Endodermal cell (in vitro differentiated cells): ENCODE results near the gene MTNR1B. TPM values are rescaled to one million over a fixed set of nuclear protein-coding genes. Genes with fewer than 3 reads are reported as not detected.
A peak's percentile ranks its signal among the peaks of the same experiment; 100 is the strongest.

Source experiments
- DNase-seq: peaks from one replicate; pipeline ENCODE4 v3.0.0-alpha.2; 2017
- H3K27ac ChIP-seq: 2 replicates; pipeline ENCODE4 v1.5.1; 2013; ENCODE audit warnings: mild to moderate bottlenecking, low read depth, low read length, moderate library complexity
- H3K27me3 ChIP-seq: 2 replicates; pipeline ENCODE4 v1.6.1; 2013; ENCODE audit warnings: mild to moderate bottlenecking, low read length, moderate library complexity; ENCODE audit not compliant: insufficient read depth, control insufficient read depth, poor library complexity, severe bottlenecking
- H3K36me3 ChIP-seq: 2 replicates; pipeline ENCODE4 v1.7.0; 2013; ENCODE audit warnings: mild to moderate bottlenecking, low read length, moderate library complexity; ENCODE audit not compliant: control insufficient read depth, insufficient read depth
- H3K4me1 ChIP-seq: one replicate; pipeline ENCODE4 v1.7.0; 2013; ENCODE audit warnings: low read length; ENCODE audit not compliant: control insufficient read depth, insufficient read depth
- H3K4me3 ChIP-seq: 2 replicates; pipeline ENCODE4 v1.5.1; 2013; ENCODE audit warnings: mild to moderate bottlenecking, low read length, moderate library complexity
- H3K9ac ChIP-seq: 2 replicates; pipeline ENCODE4 v1.6.1; 2013; ENCODE audit warnings: mild to moderate bottlenecking, low read length, moderate library complexity; ENCODE audit not compliant: poor library complexity, severe bottlenecking; ENCODE audit errors: extremely low read depth
- H3K9me3 ChIP-seq: 2 replicates; pipeline ENCODE4 v1.6.1; 2013; ENCODE audit warnings: mild to moderate bottlenecking, low read length, moderate library complexity; ENCODE audit not compliant: control insufficient read depth
- H3K27ac Mint-ChIP-seq: 2 replicates; pipeline ENCODE4 v1.8.0; 2020; ENCODE audit warnings: mixed read lengths
- H3K27me3 Mint-ChIP-seq: 2 replicates; pipeline ENCODE4 v1.8.0; 2021; ENCODE audit warnings: mild to moderate bottlenecking, mixed read lengths; ENCODE audit not compliant: insufficient read depth
- H3K36me3 Mint-ChIP-seq: 2 replicates; pipeline ENCODE4 v1.8.0; 2020; ENCODE audit warnings: low read depth, mixed read lengths
- H3K4me1 Mint-ChIP-seq: 2 replicates; pipeline ENCODE4 v1.8.0; 2020; ENCODE audit warnings: mixed read lengths
- H3K4me3 Mint-ChIP-seq: 2 replicates; pipeline ENCODE4 v1.8.0; 2020; ENCODE audit warnings: mild to moderate bottlenecking, moderate library complexity, mixed read lengths
- H3K9me3 Mint-ChIP-seq: 2 replicates; pipeline ENCODE4 v1.8.0; 2020; ENCODE audit warnings: mild to moderate bottlenecking, mixed read lengths
- WGBS, 2 experiments: methylation state at CpG; one replicate each; pipeline versions ENCODE4 v1.1.5 to v1.1.7; 2013; ENCODE audit warnings: missing lambda C conversion rate in 2 of 2, mixed read lengths in 1 of 2; ENCODE audit not compliant: insufficient coverage in 1 of 2, insufficient read length in 1 of 2; 5-methylcytosine and 5-hydroxymethylcytosine counted together
- total RNA-seq, 2 donors: library from RNA; stranded (reverse); fragmentation: NEBNext Ultra II Directional in 1 of 2; extraction: Animal tissue kit (Norgen Biotek cat#: 25700) in 1 of 2; gene quantifications; 2 replicates in 1 of 2; 3 replicates in 1 of 2; pipeline ENCODE4 v1.2.1, GENCODE V29; 2021
- TF ChIP-seq, protein P1 (sequence below): fragments of 200-600 bp; sonication (generic); conservative IDR thresholded peaks from 2 replicates; pipeline ENCODE4 v1.5.0; 2021; ENCODE audit warnings: antibody characterized with exemption, mild to moderate bottlenecking

Gene MTNR1B
- total RNA-seq, 2 donors from 2014 or later: 0.53 TPM; not detected in 1

DNA sequence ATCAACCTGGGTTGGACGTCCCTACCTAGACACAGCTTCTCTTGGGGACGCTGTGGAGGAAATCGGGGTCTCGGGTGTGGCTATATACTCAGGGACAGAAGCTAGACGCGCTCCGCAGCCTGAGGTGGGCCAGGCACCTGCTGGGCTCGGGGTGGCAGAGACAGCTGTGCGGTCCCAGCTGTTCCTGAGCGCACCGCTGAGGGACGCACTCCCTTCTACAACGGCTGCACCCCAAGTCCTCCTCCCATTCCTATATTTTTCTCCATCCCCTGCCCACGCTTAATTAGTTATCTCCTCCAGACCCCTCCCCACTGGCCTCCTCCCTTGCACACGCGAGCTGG, 188 bp upstream of the MTNR1B start:
- Histone ChIP-seq H3K4me1 (no peaks in the 10 kb centered on the region), H3K27ac (no peak overlapping the region), H3K4me3 (peak overlapping the region; percentile 69), H3K9ac (no peak overlapping the region), H3K36me3 (no peaks in the 10 kb centered on the region), H3K27me3 (peaks cover 34% of the 10 kb centered on the region), H3K9me3 (no peaks in the 10 kb centered on the region)
- Mint-ChIP-seq H3K27me3 (peaks cover 50% of the 10 kb centered on the region), H3K9me3 (no peaks in the 10 kb centered on the region), H3K36me3 (no peaks in the 10 kb centered on the region), H3K4me1 (peaks cover 9% of the 10 kb centered on the region), H3K4me3 (peak overlapping the region; percentile 49), H3K27ac (no peak overlapping the region)
- DNase-seq: no peak
- WGBS, 2 experiments: 29 to 33% methylated on average over 9 to 16 of the region's 16 CpGs
- TF ChIP-seq, protein P1, sequence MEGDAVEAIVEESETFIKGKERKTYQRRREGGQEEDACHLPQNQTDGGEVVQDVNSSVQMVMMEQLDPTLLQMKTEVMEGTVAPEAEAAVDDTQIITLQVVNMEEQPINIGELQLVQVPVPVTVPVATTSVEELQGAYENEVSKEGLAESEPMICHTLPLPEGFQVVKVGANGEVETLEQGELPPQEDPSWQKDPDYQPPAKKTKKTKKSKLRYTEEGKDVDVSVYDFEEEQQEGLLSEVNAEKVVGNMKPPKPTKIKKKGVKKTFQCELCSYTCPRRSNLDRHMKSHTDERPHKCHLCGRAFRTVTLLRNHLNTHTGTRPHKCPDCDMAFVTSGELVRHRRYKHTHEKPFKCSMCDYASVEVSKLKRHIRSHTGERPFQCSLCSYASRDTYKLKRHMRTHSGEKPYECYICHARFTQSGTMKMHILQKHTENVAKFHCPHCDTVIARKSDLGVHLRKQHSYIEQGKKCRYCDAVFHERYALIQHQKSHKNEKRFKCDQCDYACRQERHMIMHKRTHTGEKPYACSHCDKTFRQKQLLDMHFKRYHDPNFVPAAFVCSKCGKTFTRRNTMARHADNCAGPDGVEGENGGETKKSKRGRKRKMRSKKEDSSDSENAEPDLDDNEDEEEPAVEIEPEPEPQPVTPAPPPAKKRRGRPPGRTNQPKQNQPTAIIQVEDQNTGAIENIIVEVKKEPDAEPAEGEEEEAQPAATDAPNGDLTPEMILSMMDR: peak; percentile 45

DNA sequence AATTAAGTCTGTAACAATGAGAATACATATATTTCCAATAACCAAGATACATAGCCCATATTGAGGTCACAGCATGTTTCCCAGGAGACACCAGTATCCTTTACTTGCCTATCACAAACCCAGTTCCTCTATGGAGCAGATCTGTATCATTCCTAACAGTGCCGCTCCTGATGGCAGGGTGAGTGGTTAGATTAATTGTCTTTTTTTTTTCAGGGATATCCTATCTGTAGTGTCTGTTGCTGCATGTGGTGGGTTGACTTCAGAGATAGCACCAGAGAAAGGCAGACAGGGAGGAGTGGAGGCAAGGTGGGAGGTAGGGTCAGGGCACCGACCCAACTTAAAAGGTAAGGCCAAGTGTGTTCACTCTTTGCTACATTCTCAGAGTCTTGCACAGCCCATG, 2.8 kb downstream of the MTNR1B start:
- no peaks in the 10 kb centered on the region for H3K4me1 ChIP-seq
- H3K27me3 Mint-ChIP-seq: peaks cover 45% of the 10 kb centered on the region
- no peaks in the 10 kb centered on the region for H3K9me3 ChIP-seq
- H3K27ac Mint-ChIP-seq: no peak overlapping the region
- no peak overlapping the region for H3K9ac ChIP-seq
- H3K27ac ChIP-seq: no peak overlapping the region
- no peaks in the 10 kb centered on the region for H3K9me3 Mint-ChIP-seq
- no peaks in the 10 kb centered on the region for H3K36me3 Mint-ChIP-seq
- no peak for DNase-seq
- H3K27me3 ChIP-seq: peaks cover 34% of the 10 kb centered on the region
- 83 to 100% methylated on average over 1 to 2 of the region's 2 CpGs for WGBS, 2 experiments
- H3K4me3 Mint-ChIP-seq: no peak overlapping the region
- H3K4me1 Mint-ChIP-seq: peaks cover 6% of the 10 kb centered on the region
- H3K36me3 ChIP-seq: no peaks in the 10 kb centered on the region
- no peak overlapping the region for H3K4me3 ChIP-seq
- TF ChIP-seq, protein P1: no peak

DNA sequence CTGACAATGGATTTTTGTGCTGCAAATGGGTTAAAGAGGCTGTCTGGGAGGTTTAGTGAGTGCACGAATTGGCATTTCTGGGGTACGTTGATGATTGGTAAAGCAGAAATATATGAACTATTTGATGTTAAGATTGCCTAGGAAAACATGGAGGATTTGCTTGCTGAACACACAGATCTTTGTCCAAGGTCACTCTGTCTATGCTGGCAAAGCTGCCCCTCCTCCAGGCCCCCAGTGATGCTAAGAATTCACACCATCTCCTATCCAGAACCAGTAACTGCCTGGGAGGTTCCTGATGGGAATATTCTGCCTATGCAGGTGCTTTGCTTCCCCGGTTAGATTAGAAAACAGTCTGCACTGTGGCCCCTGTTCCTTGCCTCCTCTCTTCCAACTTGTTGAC, 5.8 kb downstream of the MTNR1B start:
- no peaks in the 10 kb centered on the region for H3K36me3 Mint-ChIP-seq
- 90 to 91% methylated on average over 3 of the region's 3 CpGs for WGBS, 2 experiments
- no peak overlapping the region for H3K4me3 Mint-ChIP-seq
- Histone ChIP-seq H3K4me3 (no peak overlapping the region), H3K36me3 (no peaks in the 10 kb centered on the region), H3K27ac (no peak overlapping the region), H3K9me3 (no peaks in the 10 kb centered on the region), H3K27me3 (peaks cover 4% of the 10 kb centered on the region), H3K9ac (no peak overlapping the region), H3K4me1 (no peaks in the 10 kb centered on the region)
- peaks cover 16% of the 10 kb centered on the region for H3K27me3 Mint-ChIP-seq
- H3K27ac Mint-ChIP-seq: no peak overlapping the region
- no peaks in the 10 kb centered on the region for H3K9me3 Mint-ChIP-seq
- TF ChIP-seq, protein P1: no peak
- peaks cover 4% of the 10 kb centered on the region for H3K4me1 Mint-ChIP-seq
- no peak for DNase-seq
